ENCODE results near the gene DGCR6L.
"Not testable (repeated sequence)": the region's sequence is repeated elsewhere in the genome, so short reads cannot be mapped to it uniquely, and the experiment has no call there.

Gene DGCR6L

GRCh38 chr22:20312396-20313191 is 7.3 kb downstream of the DGCR6L start:
- Histone ChIP-seq H3K9me3 (no peaks in the 10 kb centered on the region), H3K4me2 (peak overlapping the region; percentile 43), H3K27me3 (no peaks in the 10 kb centered on the region), H3K4me1 (peaks cover 61% of the 10 kb centered on the region), H3K27ac (0 out of 2 replicates have a peak overlapping the region, but pooled peaks have one; percentile 18), H3K9ac (peak overlapping the region; percentile 26; the same call in 1 of the 2 replicates), H3K4me3 (no peak overlapping the region), H4K20me1 (peaks cover 18% of the 10 kb centered on the region), H3K36me3 (peaks cover 6% of the 10 kb centered on the region; the same call in 1 of the 2 replicates)
- TF ChIP-seq Cebpa-rat (IDR thresholded peaks at IDR 0.05), result no peak

GRCh38 chr22:20311249-20312062 is 8.4 kb downstream of the DGCR6L start:
- H3K9ac ChIP-seq, H3K27me3 ChIP-seq, H3K27ac ChIP-seq, H3K9me3 ChIP-seq, H4K20me1 ChIP-seq, H3K36me3 ChIP-seq, H3K4me3 ChIP-seq, H3K4me2 ChIP-seq: not testable (repeated sequence)
- H3K4me1 ChIP-seq, result peaks cover 61% of the 10 kb centered on the region

GRCh38 chr22:20310773-20311172 is 9.1 kb downstream of the DGCR6L start:
- not testable (repeated sequence) for H3K27me3 ChIP-seq, H3K9me3 ChIP-seq, H3K4me2 ChIP-seq, H3K27ac ChIP-seq, H3K9ac ChIP-seq, H3K4me3 ChIP-seq, H4K20me1 ChIP-seq, H3K36me3 ChIP-seq
- H3K4me1 ChIP-seq, result peaks cover 61% of the 10 kb centered on the region

- not testable (repeated sequence) for H3K9ac ChIP-seq, H3K27ac ChIP-seq, H3K4me3 ChIP-seq, H3K9me3 ChIP-seq, H3K27me3 ChIP-seq, H4K20me1 ChIP-seq, H3K36me3 ChIP-seq, H3K4me2 ChIP-seq
- H3K4me1 ChIP-seq, result peaks cover 61% of the 10 kb centered on the region
Measured at GRCh38 chr22:20310180-20310579, 9.7 kb downstream of the DGCR6L start.

DNA sequence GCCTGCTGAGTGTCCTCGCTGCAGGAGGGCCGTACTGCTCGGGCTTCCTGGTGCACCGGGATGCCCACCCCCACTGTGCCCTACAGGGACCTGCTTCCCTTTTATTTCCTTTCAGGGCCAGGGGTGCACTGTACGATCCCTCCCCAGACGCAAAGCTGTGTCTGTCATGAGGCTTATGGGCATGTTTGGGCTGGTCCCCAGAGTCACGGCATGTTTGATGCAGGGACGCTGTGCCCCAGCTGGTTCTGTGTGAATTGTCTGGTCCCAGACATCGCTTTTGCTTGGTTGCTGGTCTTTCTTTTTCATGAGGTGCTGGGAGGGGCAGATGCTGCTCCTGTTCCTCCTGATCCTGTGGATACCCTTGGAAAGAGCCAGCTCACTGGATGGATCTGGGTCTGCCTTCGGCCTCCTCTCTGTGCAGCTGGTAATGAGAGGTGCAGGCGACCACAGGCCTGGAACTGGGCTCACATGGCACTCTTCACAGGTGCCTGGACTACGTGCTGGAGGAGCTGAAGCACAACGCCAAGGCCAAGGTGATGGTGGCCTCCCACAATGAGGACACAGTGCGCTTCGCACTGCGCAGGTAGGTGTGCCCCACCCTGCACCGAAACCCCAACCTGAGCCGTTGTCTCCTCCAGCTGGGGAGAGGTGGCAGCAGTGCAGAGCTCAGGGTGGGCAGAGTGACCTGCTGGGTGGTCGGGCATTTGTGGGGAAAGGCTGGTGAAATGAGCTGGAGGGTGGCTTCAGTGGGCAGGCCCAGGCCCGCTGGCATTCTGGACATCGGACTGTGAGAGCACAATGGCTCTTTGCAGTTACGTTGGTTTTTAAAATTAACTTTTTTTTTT is 10.8 kb downstream of the DGCR6L start:
- not testable (repeated sequence) for H3K4me3 ChIP-seq, H3K9me3 ChIP-seq, H3K36me3 ChIP-seq, H3K27ac ChIP-seq, H4K20me1 ChIP-seq, H3K27me3 ChIP-seq, H3K9ac ChIP-seq
- peak overlapping the region; percentile 65 for H3K4me2 ChIP-seq
- H3K4me1 ChIP-seq, result peaks cover 58% of the 10 kb centered on the region

GRCh38 chr22:20307448-20308447 is 12.1 kb downstream of the DGCR6L start:
- not testable (repeated sequence) for H3K27me3 ChIP-seq, H3K9ac ChIP-seq
- H3K4me1 ChIP-seq, result peaks cover 55% of the 10 kb centered on the region

DNA sequence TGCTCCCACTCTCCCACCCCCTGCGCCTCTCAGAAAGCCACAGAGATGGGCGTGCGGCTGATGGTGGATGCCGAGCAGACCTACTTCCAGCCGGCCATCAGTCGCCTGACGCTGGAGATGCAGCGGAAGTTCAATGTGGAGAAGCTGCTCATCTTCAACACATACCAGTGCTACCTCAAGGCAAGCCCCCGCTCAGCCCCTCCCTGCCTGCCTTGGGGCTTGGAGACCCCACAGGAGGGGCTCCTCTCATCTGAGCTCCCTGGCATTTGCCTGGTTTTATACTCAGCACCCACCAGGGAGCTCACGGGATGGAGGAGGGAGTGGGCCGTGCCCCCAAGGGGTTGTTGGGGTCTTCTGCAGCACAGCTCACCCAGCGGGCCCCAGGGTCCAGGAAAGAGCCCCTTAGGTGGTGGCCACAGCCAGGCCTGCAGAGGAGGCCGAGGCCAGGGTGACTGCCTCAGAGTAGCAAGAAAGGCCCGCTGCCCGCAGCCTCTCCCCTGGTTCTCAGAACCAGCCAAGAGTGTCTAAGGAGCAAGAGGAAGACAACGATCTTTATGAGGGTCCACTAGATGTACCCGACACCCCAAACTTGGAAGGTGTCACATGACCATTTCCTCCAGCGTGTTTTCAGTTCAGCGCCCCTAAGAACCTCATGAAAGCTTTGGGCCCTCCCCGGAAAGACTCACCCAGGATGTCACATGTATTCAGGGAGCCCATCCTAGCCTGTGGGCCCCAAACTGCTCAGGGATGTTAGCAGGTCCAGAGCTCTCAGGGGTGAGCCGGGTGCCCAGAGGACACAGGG is 13.0 kb downstream of the DGCR6L start:
- not testable (repeated sequence) for H3K27ac ChIP-seq, H3K36me3 ChIP-seq, H3K27me3 ChIP-seq, H3K9me3 ChIP-seq, H4K20me1 ChIP-seq, H3K9ac ChIP-seq, H3K4me3 ChIP-seq
- peak overlapping the region; percentile 74 for H3K4me2 ChIP-seq
- H3K4me1 ChIP-seq, result peaks cover 46% of the 10 kb centered on the region

More at GRCh38 chr22:20307448-20308447, 12.1 kb downstream of the DGCR6L start:
- not testable (repeated sequence) for H3K4me3 ChIP-seq, H4K20me1 ChIP-seq, H3K36me3 ChIP-seq, H3K9me3 ChIP-seq, H3K27ac ChIP-seq
- peak overlapping the region; percentile 74 for H3K4me2 ChIP-seq

DNA sequence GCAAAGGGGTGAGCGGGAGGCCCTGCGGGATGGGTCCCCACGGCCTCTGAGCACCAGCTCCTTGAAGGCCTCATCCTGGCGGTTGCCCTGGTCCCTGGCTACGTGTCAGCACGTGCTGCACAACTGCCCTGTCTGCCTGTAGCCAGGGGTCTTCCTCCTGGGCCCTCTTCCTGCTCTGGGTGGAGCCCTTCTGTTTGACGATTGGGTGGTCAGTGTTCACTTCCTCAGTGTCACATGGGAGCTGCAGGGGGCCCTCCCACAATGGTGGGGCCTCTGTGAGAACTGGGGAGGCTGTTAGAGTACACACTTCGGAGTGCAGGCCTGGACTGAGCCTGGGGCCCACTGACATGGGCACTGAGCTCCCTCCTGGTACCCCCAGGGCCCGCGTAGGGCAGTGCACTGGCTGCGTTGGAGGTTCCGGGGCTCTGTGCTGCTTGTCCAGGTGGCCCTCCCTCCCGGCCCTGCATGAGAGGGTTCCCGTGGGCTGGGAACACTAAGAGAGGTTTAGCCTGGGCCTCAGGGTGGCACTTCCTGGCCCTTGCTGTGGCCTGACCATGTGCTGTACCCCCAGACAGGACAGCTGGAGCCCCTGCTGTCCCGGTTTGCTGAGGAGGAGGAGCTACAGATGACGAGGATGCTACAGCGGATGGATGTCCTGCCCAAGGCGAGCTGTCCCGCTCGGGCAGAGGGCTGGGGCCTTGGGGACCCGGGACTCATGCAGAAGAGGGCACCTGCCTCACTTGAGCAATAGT is 13.8 kb downstream of the DGCR6L start:
- peaks cover 45% of the 10 kb centered on the region for H3K4me1 ChIP-seq
- no peaks in the 10 kb centered on the region for H3K9me3 ChIP-seq
- TF ChIP-seq Cebpa-rat (IDR thresholded peaks at IDR 0.05), result no peak
- peak overlapping the region; percentile 58 for H3K27ac ChIP-seq
- H3K4me2 ChIP-seq, result peak overlapping the region; percentile 74
- no peak overlapping the region for H3K4me3 ChIP-seq
- H4K20me1 ChIP-seq, result no peaks in the 10 kb centered on the region
- no peak overlapping the region for H3K9ac ChIP-seq
- H3K36me3 ChIP-seq, result no peaks in the 10 kb centered on the region
- H3K27me3 ChIP-seq, result no peaks in the 10 kb centered on the region

DNA sequence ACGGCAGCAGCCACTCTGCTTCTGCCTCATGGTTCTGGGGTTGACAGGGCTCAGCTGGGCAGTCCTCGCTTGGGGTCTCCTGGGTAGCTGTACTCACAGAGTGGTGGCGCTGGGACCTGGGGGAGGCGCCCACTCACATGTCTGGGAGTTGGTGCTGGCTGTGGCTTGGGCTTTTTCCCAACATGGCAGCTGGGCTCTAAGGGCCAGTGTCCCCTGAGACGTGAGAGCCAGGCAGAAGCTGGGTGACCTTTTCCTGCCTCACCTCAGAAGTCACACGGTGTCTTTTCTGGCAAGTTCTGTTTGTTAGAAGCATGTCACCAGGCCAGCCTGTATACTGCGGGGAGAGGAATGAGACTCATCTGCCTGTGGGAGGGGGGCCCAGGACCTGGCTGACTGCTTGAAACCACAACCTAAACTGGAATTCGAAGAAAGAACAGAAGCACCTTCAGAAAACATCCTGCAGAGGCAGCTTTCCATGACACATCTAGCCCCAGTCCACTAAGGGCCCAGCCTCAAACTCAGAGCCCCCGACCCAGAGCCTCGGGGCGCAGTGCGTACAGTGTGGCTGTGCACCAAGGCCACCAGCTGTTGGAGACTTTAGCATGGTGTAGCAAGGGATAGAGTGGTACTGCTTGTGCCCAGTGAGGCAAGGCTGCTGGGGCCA is 14.5 kb downstream of the DGCR6L start:
- H3K36me3 ChIP-seq, H3K4me3 ChIP-seq, H3K9ac ChIP-seq, H3K9me3 ChIP-seq, H3K27me3 ChIP-seq, H3K27ac ChIP-seq, H4K20me1 ChIP-seq: not testable (repeated sequence)
- peaks cover 45% of the 10 kb centered on the region for H3K4me1 ChIP-seq
- H3K4me2 ChIP-seq, result peak overlapping the region; percentile 74

All from BLaER1 (cell line).